ENCODE measurements around the gene ATP6V1G3. TPM values are rescaled to one million over a fixed set of nuclear protein-coding genes. Genes with fewer than 3 reads are reported as not detected.

The ATP6V1G3 gene
- total RNA-seq, 1 donor from 2014 or later = not detected

- H3K4me3 Mint-ChIP-seq = no peak overlapping the region
- peaks cover 5% of the 10 kb centered on the region for H3K9me3 Mint-ChIP-seq
- no peak for DNase-seq (ENCODE audit: low read depth, low spot score)
- H3K4me1 Mint-ChIP-seq = no peaks in the 10 kb centered on the region
- TF ChIP-seq CTCF (conservative IDR thresholded peaks at IDR 0.05) = no peak
- no peaks in the 10 kb centered on the region for H3K36me3 Mint-ChIP-seq (ENCODE audit: low read depth)
- no peak overlapping the region for H3K27ac Mint-ChIP-seq (ENCODE audit: unreplicated experiment)
- H3K27me3 Mint-ChIP-seq (ENCODE audit: low read depth) = no peaks in the 10 kb centered on the region
These were observed 5.7 kb downstream of the ATP6V1G3 start for GRCh38 chr1:198534548-198535418.

GRCh38 chr1:198531891-198532290 lies 8.6 kb downstream of the ATP6V1G3 start:
- no peak for DNase-seq (ENCODE audit: low read depth, low spot score)
- no peak overlapping the region for H3K4me3 Mint-ChIP-seq
- H3K9me3 Mint-ChIP-seq = peaks cover 5% of the 10 kb centered on the region
- H3K36me3 Mint-ChIP-seq (ENCODE audit: low read depth) = no peaks in the 10 kb centered on the region
- H3K4me1 Mint-ChIP-seq = no peaks in the 10 kb centered on the region
- H3K27ac Mint-ChIP-seq (ENCODE audit: unreplicated experiment) = no peak overlapping the region
- no peak for TF ChIP-seq CTCF (conservative IDR thresholded peaks at IDR 0.05)
- no peaks in the 10 kb centered on the region for H3K27me3 Mint-ChIP-seq (ENCODE audit: low read depth)

DNA sequence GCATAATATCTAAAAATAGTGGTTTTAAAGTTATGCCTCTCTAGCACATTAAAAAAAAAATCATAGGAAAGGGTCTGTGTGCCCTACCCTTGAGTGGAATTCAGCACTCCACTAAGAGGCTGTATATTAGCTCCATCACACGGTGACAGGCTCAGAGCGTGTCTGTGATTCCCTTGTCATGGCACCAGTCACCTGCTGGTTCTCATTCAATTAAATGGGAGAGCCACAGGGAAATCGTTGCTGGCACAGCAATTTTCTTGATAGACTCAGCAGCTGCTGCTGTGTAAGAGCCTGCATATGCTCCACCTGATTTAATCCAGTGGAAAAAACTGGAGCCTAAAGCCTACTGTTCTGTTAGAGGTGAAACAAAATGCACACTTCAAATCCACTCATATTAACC lies 9.5 kb downstream of the ATP6V1G3 start:
- no peak overlapping the region for H3K27ac Mint-ChIP-seq (ENCODE audit: unreplicated experiment)
- TF ChIP-seq CTCF (conservative IDR thresholded peaks at IDR 0.05) = no peak
- no peaks in the 10 kb centered on the region for H3K27me3 Mint-ChIP-seq (ENCODE audit: low read depth)
- H3K9me3 Mint-ChIP-seq = peaks cover 5% of the 10 kb centered on the region
- H3K4me1 Mint-ChIP-seq = no peaks in the 10 kb centered on the region
- no peak overlapping the region for H3K4me3 Mint-ChIP-seq
- DNase-seq (ENCODE audit: low read depth, low spot score) = no peak
- no peaks in the 10 kb centered on the region for H3K36me3 Mint-ChIP-seq (ENCODE audit: low read depth)

GRCh38 chr1:198529414-198529813 lies 11.1 kb downstream of the ATP6V1G3 start:
- peaks cover 5% of the 10 kb centered on the region for H3K9me3 Mint-ChIP-seq
- no peaks in the 10 kb centered on the region for H3K4me1 Mint-ChIP-seq
- H3K27me3 Mint-ChIP-seq (ENCODE audit: low read depth) = no peaks in the 10 kb centered on the region
- no peak overlapping the region for H3K27ac Mint-ChIP-seq (ENCODE audit: unreplicated experiment)
- no peaks in the 10 kb centered on the region for H3K36me3 Mint-ChIP-seq (ENCODE audit: low read depth)
- no peak overlapping the region for H3K4me3 Mint-ChIP-seq
- TF ChIP-seq CTCF (conservative IDR thresholded peaks at IDR 0.05) = no peak
- DNase-seq (ENCODE audit: low read depth, low spot score) = no peak

- no peaks in the 10 kb centered on the region for H3K36me3 Mint-ChIP-seq (ENCODE audit: low read depth)
- no peaks in the 10 kb centered on the region for H3K27me3 Mint-ChIP-seq (ENCODE audit: low read depth)
- no peak for TF ChIP-seq CTCF (conservative IDR thresholded peaks at IDR 0.05)
- H3K27ac Mint-ChIP-seq (ENCODE audit: unreplicated experiment) = no peak overlapping the region
- no peaks in the 10 kb centered on the region for H3K4me1 Mint-ChIP-seq
- no peak overlapping the region for H3K4me3 Mint-ChIP-seq
- no peak for DNase-seq (ENCODE audit: low read depth, low spot score)
- peaks cover 5% of the 10 kb centered on the region for H3K9me3 Mint-ChIP-seq
These were observed 12.1 kb downstream of the ATP6V1G3 start for GRCh38 chr1:198528364-198528763.

Measured in neural crest cell (in vitro differentiated cells).